ENCODE measurements around the gene CUX1.
A peak's percentile ranks its signal among the peaks of the same experiment; 100 is the strongest.

CUX1 gene

GRCh38 chr7:102272917-102273748, 455.7 kb downstream of the CUX1 start:
- no peak for DNase-seq (ENCODE audit: low read depth)

- DNase-seq (ENCODE audit: low read depth) = no peak
Measured at GRCh38 chr7:102273749-102274712, 456.6 kb downstream of the CUX1 start.

- no peak for DNase-seq (ENCODE audit: low read depth)
Measured at GRCh38 chr7:102275123-102275703, 457.8 kb downstream of the CUX1 start.

- DNase-seq (ENCODE audit: low read depth) = no peak
Measured at GRCh38 chr7:102277901-102278300, 460.5 kb downstream of the CUX1 start.

GRCh38 chr7:102279537-102280400, 462.3 kb downstream of the CUX1 start:
- DNase-seq (ENCODE audit: low read depth) = peak; percentile 29

- DNase-seq (ENCODE audit: low read depth) = no peak
Measured at GRCh38 chr7:102280521-102280920, 463.1 kb downstream of the CUX1 start.

GRCh38 chr7:102281785-102282184, 464.4 kb downstream of the CUX1 start:
- no peak for DNase-seq (ENCODE audit: low read depth)

GRCh38 chr7:102282465-102283362, 465.3 kb downstream of the CUX1 start:
- no peak for DNase-seq (ENCODE audit: low read depth)

GRCh38 chr7:102283477-102284189, 466.2 kb downstream of the CUX1 start:
- no peak for DNase-seq (ENCODE audit: low read depth)

- DNase-seq (ENCODE audit: low read depth) = no peak
Measured at GRCh38 chr7:102284399-102284798, 467.0 kb downstream of the CUX1 start.

GRCh38 chr7:102284891-102285539, 467.6 kb downstream of the CUX1 start:
- no peak for DNase-seq (ENCODE audit: low read depth)

GRCh38 chr7:102285540-102286236, 468.3 kb downstream of the CUX1 start:
- DNase-seq (ENCODE audit: low read depth) = no peak

- no peak for DNase-seq (ENCODE audit: low read depth)
Measured at GRCh38 chr7:102286237-102287110, 469.0 kb downstream of the CUX1 start, which contains the start of gene SH2B2. Gene SH2B2, plus strand, starts transcription at chr7:102286868. Its CDS starts 13,683 bp downstream, at chr7:102300551.

- no peak for DNase-seq (ENCODE audit: low read depth)
Measured at GRCh38 chr7:102287111-102287980, 469.9 kb downstream of the CUX1 start.

GRCh38 chr7:102287981-102288278, 470.5 kb downstream of the CUX1 start:
- DNase-seq (ENCODE audit: low read depth) = no peak

- DNase-seq (ENCODE audit: low read depth) = no peak
Measured at GRCh38 chr7:102288285-102288930, 471.0 kb downstream of the CUX1 start.
